Panc1 (cell line): ENCODE results near the gene LAMB4.

Experiments
- CTCF ChIP-seq: fragments of 450-650 bp; IDR thresholded peaks from 2 replicates; pipeline ENCODE4 v1.5.1; 2017; ENCODE audit warnings: mild to moderate bottlenecking
- POLR2AphosphoS5 ChIP-seq: IDR thresholded peaks from 2 replicates; pipeline ENCODE4 v1.6.1; 2012; ENCODE audit warnings: mild to moderate bottlenecking, low read depth, low read length, moderate library complexity
- REST ChIP-seq, 2 experiments: IDR thresholded peaks; 2 replicates each; pipeline ENCODE4 v1.6.1; 2011 to 2012; ENCODE audit warnings: low read depth in 2 of 2, control low read depth in 1 of 2, low read length in 1 of 2, mild to moderate bottlenecking in 1 of 2, moderate library complexity in 1 of 2; ENCODE audit not compliant: insufficient read depth in 1 of 2

- TF ChIP-seq POLR2AphosphoS5 (no peak), CTCF (no peak), REST (IDR thresholded peaks at IDR 0.05; ENCODE audit: insufficient read depth in 1 of 2, low read depth in 2 of 2, low read length in 1 of 2) (no peak)
Measured at GRCh38 chr7:108079648-108080591, 50.2 kb downstream of the LAMB4 start.
